GM13976 (cell line): ENCODE measurements around the gene ZNF521.

Experiments
- DNase-seq: peaks from one replicate; pipeline ENCODE4 v3.0.0; 2012; ENCODE audit warnings: low spot score
- in situ Hi-C: fragments of 300-500 bp; cut with MboI; formaldehyde crosslinking; loops from one replicate; pipeline ENCODE4 v1.12.0; 2022; ENCODE audit warnings: low sequenced_read_pairs, mixed read lengths, inconsistent platforms; ENCODE audit not compliant: unreplicated experiment
- TF ChIP-seq, protein P1 (sequence below): IDR thresholded peaks from 2 replicates; pipeline ENCODE4 v1.5.1; 2012; ENCODE audit warnings: borderline replicate concordance, mild to moderate bottlenecking; ENCODE audit not compliant: insufficient read depth; ENCODE audit errors: extremely low read depth, missing control alignments, control extremely low read depth

ZNF521 gene

DNA sequence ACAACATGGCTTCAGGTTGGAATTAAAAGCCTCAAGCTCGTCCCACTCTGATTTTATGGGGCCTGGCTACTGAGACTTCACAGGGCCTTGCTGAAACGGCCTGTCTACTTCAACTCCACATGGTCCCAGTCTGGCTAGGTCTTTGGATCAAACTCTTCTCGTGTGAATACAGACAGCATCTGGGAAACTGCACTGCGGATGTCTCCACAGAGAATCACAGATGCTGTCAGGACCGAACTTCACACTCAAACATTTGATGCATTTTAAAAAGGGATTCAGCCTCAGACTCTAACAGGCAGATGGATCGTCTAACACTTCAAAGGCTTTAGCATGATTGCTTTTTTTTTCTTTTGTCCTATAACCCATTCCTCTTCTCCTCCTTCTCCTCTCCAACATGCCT, 198.5 kb downstream of the ZNF521 start:
- DNase-seq: no peak
- TF ChIP-seq, protein P1, sequence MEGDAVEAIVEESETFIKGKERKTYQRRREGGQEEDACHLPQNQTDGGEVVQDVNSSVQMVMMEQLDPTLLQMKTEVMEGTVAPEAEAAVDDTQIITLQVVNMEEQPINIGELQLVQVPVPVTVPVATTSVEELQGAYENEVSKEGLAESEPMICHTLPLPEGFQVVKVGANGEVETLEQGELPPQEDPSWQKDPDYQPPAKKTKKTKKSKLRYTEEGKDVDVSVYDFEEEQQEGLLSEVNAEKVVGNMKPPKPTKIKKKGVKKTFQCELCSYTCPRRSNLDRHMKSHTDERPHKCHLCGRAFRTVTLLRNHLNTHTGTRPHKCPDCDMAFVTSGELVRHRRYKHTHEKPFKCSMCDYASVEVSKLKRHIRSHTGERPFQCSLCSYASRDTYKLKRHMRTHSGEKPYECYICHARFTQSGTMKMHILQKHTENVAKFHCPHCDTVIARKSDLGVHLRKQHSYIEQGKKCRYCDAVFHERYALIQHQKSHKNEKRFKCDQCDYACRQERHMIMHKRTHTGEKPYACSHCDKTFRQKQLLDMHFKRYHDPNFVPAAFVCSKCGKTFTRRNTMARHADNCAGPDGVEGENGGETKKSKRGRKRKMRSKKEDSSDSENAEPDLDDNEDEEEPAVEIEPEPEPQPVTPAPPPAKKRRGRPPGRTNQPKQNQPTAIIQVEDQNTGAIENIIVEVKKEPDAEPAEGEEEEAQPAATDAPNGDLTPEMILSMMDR: no peak
- in situ Hi-C loops: no loop called here

DNA sequence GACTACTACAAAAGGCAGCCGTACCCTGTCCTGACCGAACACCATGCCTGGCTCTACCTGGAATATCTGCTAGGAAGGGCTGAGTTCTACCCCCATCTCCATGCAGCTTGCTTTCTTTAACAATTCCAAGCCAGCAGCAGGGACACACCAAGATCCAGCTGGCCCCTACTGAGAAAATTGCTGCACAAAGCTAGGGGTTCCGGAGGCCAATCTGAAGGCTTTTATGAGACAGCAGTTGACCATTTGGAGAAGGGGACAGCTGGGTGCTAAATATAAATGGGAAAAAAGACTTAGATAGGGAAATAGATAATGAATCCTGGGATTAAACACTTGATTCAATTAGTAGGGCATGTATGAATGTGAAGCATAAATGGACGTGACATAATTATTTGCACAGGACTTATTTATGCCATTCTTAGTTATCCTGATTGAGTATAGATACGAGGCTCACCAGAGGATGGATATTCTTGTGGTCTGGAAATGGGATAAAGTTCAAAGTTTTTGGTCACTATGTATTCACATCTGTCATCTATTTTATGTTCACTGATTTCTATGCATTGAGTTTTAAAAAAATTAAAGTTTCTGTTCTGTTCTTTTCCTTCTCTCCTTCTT, 204.0 kb downstream of the ZNF521 start:
- in situ Hi-C loops: no loop called here
- no peak for DNase-seq
- TF ChIP-seq, protein P1: no peak

DNA sequence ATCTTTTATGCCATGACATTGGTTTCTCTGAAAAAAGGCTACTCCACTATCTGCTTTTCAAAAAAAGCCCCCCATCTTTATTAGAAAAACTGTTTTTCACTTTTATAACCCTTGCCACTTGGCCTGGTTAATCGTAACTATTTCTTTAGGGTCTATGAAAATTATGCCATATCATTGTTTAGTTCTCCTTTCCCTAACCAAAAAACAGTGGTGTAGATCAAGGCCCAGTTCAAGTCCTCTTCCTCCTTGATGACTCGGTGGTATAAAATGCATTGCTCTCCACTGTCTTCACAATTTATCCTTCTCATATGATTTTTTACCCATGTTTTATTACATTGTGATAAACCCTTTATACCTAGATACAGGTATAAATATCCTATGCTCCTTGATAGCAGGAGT, 205.5 kb downstream of the ZNF521 start:
- DNase-seq: no peak
- in situ Hi-C loops: no loop called here

DNA sequence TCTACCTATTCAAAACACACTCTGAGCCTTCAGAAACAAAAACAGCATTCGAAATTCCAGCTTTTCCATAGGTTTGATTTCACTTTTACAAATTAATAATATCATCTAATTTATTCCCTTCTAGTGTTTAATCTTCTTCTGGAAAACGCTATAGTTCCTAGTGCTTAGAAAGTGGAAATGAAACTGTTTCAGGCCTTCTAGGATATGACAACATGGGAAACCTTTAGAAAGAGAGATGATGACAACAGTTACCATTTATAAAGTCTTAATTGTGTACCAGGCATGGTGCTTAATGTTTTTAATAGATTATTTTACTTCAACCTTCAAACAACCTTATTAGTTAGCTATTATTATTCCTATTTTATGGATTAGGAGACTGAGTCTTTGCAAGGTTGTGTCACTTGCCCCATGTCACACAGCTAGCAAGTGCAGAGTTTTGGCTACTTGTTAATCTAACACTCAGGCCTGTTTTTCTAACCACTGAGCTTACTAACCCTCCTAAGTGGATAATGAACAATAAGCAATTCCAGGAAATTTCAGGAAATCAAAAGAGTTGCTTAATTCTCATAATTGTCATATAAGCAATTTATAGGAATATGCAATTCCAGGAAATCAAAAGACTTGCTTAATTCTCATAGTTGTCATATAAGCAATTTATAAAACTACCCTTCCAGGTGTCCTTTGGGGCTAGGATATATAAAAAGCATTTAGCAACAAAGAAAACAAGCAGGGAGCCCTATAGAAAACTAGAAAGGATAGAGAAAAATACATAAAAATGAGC, 206.0 kb downstream of the ZNF521 start:
- DNase-seq: no peak
- TF ChIP-seq, protein P1: no peak
- in situ Hi-C loops: no loop called here

More for the DNA sequence above, 205.5 kb downstream of the ZNF521 start:
- TF ChIP-seq, protein P1: no peak

DNA sequence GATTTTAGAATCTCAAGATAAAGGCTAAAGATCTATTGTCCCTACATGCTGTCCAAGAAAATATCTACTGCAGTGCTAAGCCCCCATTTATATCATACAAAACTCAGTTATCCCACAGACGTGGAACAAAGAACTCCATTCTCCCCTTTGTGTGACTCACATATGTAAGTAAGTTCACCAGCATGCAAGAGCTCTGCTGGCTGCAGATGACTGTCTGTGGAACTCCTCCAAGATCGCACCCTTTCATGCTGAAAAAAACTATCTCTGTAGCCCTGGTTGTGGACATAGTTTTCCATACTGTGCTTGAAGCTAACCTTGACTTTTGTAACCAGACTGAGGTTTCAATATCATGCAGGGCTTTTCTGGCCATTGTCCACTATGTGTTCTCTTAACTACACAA, 207.1 kb downstream of the ZNF521 start:
- TF ChIP-seq, protein P1: no peak
- DNase-seq: no peak
- in situ Hi-C loops: no loop called here

DNA sequence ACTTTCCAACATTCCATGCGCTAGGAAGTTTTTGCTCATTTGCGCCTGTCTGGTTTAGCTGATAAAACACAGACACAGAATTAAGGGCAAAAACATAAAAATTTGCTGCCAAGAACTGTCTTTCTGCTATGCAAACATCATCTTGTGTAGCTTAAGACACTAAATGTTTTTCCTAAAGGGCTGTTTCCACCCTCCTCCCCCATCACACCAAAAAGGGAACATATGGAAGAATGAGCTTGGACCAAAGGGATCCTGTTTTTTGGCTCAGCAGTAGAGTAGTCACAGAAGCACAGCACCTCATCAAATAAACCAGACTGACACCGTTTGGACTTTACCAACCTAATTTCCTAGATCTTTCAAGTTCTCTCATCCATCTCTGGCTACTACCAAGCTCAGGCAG, 210.1 kb downstream of the ZNF521 start:
- in situ Hi-C loops: no loop called here
- DNase-seq: no peak
- TF ChIP-seq, protein P1: no peak
